Gastroesophageal sphincter (tissue), 4 donors: ENCODE data around the gene FYN. TPM values are rescaled to one million over a fixed set of nuclear protein-coding genes. Genes with fewer than 3 reads are reported as not detected.

ENCODE experiments used
- ATAC-seq: fragments of 150-250 bp; one replicate; pipeline ENCODE4 v1.9.1; 2016; ENCODE audit warnings: mild to moderate bottlenecking, moderate library complexity
- H3K27ac ChIP-seq, 4 donors: fragments of 200-600 bp; sonication (generic) in 3 of 4; 1 replicate in 3 of 4; 2 replicates in 1 of 4; pipeline ENCODE4 v1.5.1; 2016 to 2019
- H3K27me3 ChIP-seq: fragments of 200-600 bp; sonication (generic); one replicate; pipeline ENCODE4 v1.5.1; 2019
- H3K36me3 ChIP-seq, 2 donors: fragments of 200-600 bp; sonication (generic); one replicate each; pipeline ENCODE4 v1.5.1; 2019; ENCODE audit warnings: control low read depth in 1 of 2
- H3K4me1 ChIP-seq, 3 donors: fragments of 200-600 bp; sonication (generic); 1 replicate in 2 of 3; 2 replicates in 1 of 3; pipeline ENCODE4 v1.5.1; 2016 to 2019; ENCODE audit warnings: control low read depth in 2 of 3
- H3K4me3 ChIP-seq, 2 donors: fragments of 200-600 bp; sonication (generic); one replicate each; pipeline ENCODE4 v1.5.1; 2019; ENCODE audit warnings: mild to moderate bottlenecking in 1 of 2, moderate library complexity in 1 of 2
- H3K9me3 ChIP-seq, 3 donors: fragments of 200-600 bp; sonication (generic); one replicate each; pipeline ENCODE4 v1.5.1; 2017 to 2019; ENCODE audit warnings: control low read depth in 2 of 3
- CTCF ChIP-seq, 4 experiments: fragments of 200-600 bp in 2 of 4; fragments of 450-650 bp in 2 of 4; sonication (generic) in 1 of 4; IDR thresholded peaks; one replicate each; pipeline ENCODE4 v1.5.1; 2017 to 2019; ENCODE audit warnings: antibody characterized with exemption in 4 of 4, mild to moderate bottlenecking in 2 of 4, moderate library complexity in 2 of 4
- EP300 ChIP-seq: sonication (generic); formaldehyde crosslinking; IDR thresholded peaks from one replicate; pipeline ENCODE4 v1.6.1; 2017; ENCODE audit warnings: antibody characterized with exemption, mild to moderate bottlenecking
- POLR2A ChIP-seq, 2 donors: fragments of 450-650 bp; IDR thresholded peaks; one replicate each; pipeline ENCODE4 v1.6.1; 2017; ENCODE audit warnings: antibody characterized with exemption in 2 of 2, mild to moderate bottlenecking in 2 of 2, moderate library complexity in 1 of 2
- POLR2AphosphoS5 ChIP-seq: sonication (generic); formaldehyde crosslinking; IDR thresholded peaks from one replicate; pipeline ENCODE4 v1.6.1; 2017; ENCODE audit warnings: antibody characterized with exemption
- WGBS, 2 donors: methylation state at CpG; one replicate each; pipeline ENCODE4 v1.1.5; 2018; ENCODE audit warnings: low coverage in 1 of 2; 5-methylcytosine and 5-hydroxymethylcytosine counted together
- total RNA-seq, 4 donors: library from RNA; depleted of rRNA; stranded (reverse); fragments of >200 nt; gene quantifications; one replicate each; pipeline ENCODE4 v1.1.0, GENCODE V29; 2016

FYN gene
- total RNA-seq, 4 donors from 2014 or later = 58.6 to 101 (median 69.9) TPM

GRCh38 chr6:111806561-111807497 lies 66.4 kb downstream of the FYN start:
- Histone ChIP-seq H3K36me3 (no peaks in the 10 kb centered on the region), H3K4me1 (peaks cover 0 to 50% (median 7%) of the 10 kb centered on the region in 3 donors), H3K27me3 (no peaks in the 10 kb centered on the region), H3K9me3 (no peaks in the 10 kb centered on the region), H3K27ac (peak overlapping the region in 2 of 4 donors; percentile 24 to 55), H3K4me3 (no peak overlapping the region)
- TF ChIP-seq POLR2AphosphoS5 (no peak), EP300 (no peak), CTCF (IDR thresholded peaks at IDR 0.05) (no peak), POLR2A (IDR thresholded peaks at IDR 0.05) (no peak)
- no peak for ATAC-seq
- WGBS, 2 donors = 79 to 89% methylated on average over 5 to 8 of the region's 9 CpGs

- ATAC-seq = no peak
- no peaks in the 10 kb centered on the region for H3K27me3 ChIP-seq
- H3K4me3 ChIP-seq = no peak overlapping the region
- H3K36me3 ChIP-seq = no peaks in the 10 kb centered on the region
- 82 to 90% methylated on average over 2 to 4 of the region's 5 CpGs for WGBS, 2 donors
- TF ChIP-seq POLR2A (IDR thresholded peaks at IDR 0.05) = no peak
- no peak for TF ChIP-seq POLR2AphosphoS5
- no peak for TF ChIP-seq EP300
- TF ChIP-seq CTCF (IDR thresholded peaks at IDR 0.05) = no peak
- no peaks in the 10 kb centered on the region for H3K9me3 ChIP-seq
- peaks cover 0 to 43% (median 7%) of the 10 kb centered on the region in 3 donors for H3K4me1 ChIP-seq
- peak overlapping the region in 3 of 4 donors; percentile 24 to 55 (median 48) for H3K27ac ChIP-seq
These were observed 67.1 kb downstream of the FYN start for GRCh38 chr6:111806165-111806547.

GRCh38 chr6:111805511-111806164 lies 67.6 kb downstream of the FYN start:
- no peak for ATAC-seq
- 60 to 85% methylated on average over 7 of the region's 7 CpGs for WGBS, 2 donors
- TF ChIP-seq EP300 = no peak
- no peak for TF ChIP-seq CTCF (IDR thresholded peaks at IDR 0.05)
- no peak for TF ChIP-seq POLR2A (IDR thresholded peaks at IDR 0.05)
- TF ChIP-seq POLR2AphosphoS5 = no peak

GRCh38 chr6:111804627-111805235 lies 68.5 kb downstream of the FYN start:
- H3K4me3 ChIP-seq = no peak overlapping the region
- H3K27me3 ChIP-seq = no peaks in the 10 kb centered on the region
- no peak for TF ChIP-seq EP300
- no peak for TF ChIP-seq POLR2A (IDR thresholded peaks at IDR 0.05)
- no peak for TF ChIP-seq POLR2AphosphoS5
- no peak for TF ChIP-seq CTCF (IDR thresholded peaks at IDR 0.05)
- H3K9me3 ChIP-seq = no peaks in the 10 kb centered on the region
- H3K36me3 ChIP-seq = no peaks in the 10 kb centered on the region
- peak; percentile 55 for ATAC-seq
- WGBS, 2 donors = 66 to 72% methylated on average over 7 to 8 of the region's 8 CpGs
- H3K27ac ChIP-seq = peak overlapping the region in 3 of 4 donors; percentile 29 to 55 (median 48)
- H3K4me1 ChIP-seq = peaks cover 0 to 49% (median 7%) of the 10 kb centered on the region in 3 donors

More at GRCh38 chr6:111805511-111806164, 67.6 kb downstream of the FYN start:
- Histone ChIP-seq H3K4me3 (no peak overlapping the region), H3K27ac (peak overlapping the region in 3 of 4 donors; percentile 26 to 55 (median 48)), H3K27me3 (no peaks in the 10 kb centered on the region), H3K9me3 (no peaks in the 10 kb centered on the region), H3K4me1 (peaks cover 0 to 41% (median 7%) of the 10 kb centered on the region in 3 donors), H3K36me3 (no peaks in the 10 kb centered on the region)
